Activated T-helper 17 cell treated with anti-CD3 and anti-CD28 coated beads, Interleukin-2, amount 50 U/mL, for 72 hours (primary cell): ENCODE results near the gene RIC1. TPM values are rescaled to one million over a fixed set of nuclear protein-coding genes. Genes with fewer than 3 reads are reported as not detected.
A peak's percentile ranks its signal among the peaks of the same experiment; 100 is the strongest.
"Not testable (repeated sequence)": the region's sequence is repeated elsewhere in the genome, so short reads cannot be mapped to it uniquely, and the experiment has no call there.

Experiments used
- ATAC-seq: fragments of 150-1000 bp; cut with Tn5 transposase; replicated peaks from 2 replicates; pipeline ENCODE4 v1.10.0; 2021; ENCODE audit warnings: mild to moderate bottlenecking, moderate library complexity
- H3K27ac Mint-ChIP-seq: one replicate; pipeline ENCODE4 v1.8.0; 2022; ENCODE audit warnings: mixed read lengths
- H3K27me3 Mint-ChIP-seq: one replicate; pipeline ENCODE4 v1.8.0; 2022; ENCODE audit warnings: mixed read lengths
- H3K36me3 Mint-ChIP-seq: one replicate; pipeline ENCODE4 v1.8.0; 2022; ENCODE audit warnings: low read depth, mild to moderate bottlenecking, mixed read lengths
- H3K4me1 Mint-ChIP-seq: one replicate; pipeline ENCODE4 v1.8.0; 2022; ENCODE audit warnings: mixed read lengths
- H3K4me3 Mint-ChIP-seq: one replicate; pipeline ENCODE4 v1.8.0; 2022; ENCODE audit warnings: mild to moderate bottlenecking, mixed read lengths
- H3K9me3 Mint-ChIP-seq: one replicate; pipeline ENCODE4 v1.8.0; 2022; ENCODE audit warnings: mixed read lengths
- total RNA-seq, 2 donors: library from RNA; stranded (reverse); gene quantifications; one replicate each; pipeline ENCODE4 v1.2.3, GENCODE V29; 2022

The RIC1 gene
- total RNA-seq, 2 donors from 2014 or later: 20.1 to 20.3 TPM

GRCh38 chr9:5789489-5789888 lies 160.6 kb downstream of the RIC1 start:
- peaks cover 33% of the 10 kb centered on the region for H3K4me1 Mint-ChIP-seq
- no peaks in the 10 kb centered on the region for H3K9me3 Mint-ChIP-seq

DNA sequence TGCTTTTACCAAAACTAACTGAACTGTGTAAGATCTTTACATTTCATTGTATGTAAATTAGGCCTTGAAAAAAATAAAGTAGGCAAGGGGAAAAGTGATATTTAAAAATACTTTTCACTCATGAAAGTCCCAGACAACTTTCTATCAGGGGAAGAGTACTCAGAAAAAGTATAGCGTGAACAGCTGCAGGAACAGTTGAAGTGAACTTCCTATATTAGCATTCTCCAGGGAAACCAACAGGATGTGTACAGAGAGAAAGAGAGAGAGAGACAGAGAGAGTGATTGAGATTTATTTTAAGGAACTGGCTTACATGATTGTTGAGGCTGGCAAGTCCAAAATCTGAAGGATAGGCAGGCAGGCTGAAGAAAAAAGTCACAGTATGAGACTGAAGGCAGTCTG lies 162.0 kb downstream of the RIC1 start:
- Mint-ChIP-seq H3K4me3 (no peak overlapping the region), H3K4me1 (peaks cover 37% of the 10 kb centered on the region), H3K27ac (peak overlapping the region; percentile 39), H3K27me3 (no peaks in the 10 kb centered on the region), H3K36me3 (peaks cover 81% of the 10 kb centered on the region), H3K9me3 (no peaks in the 10 kb centered on the region)
- no peak for ATAC-seq

More at GRCh38 chr9:5789489-5789888, 160.6 kb downstream of the RIC1 start:
- no peak overlapping the region for H3K27ac Mint-ChIP-seq
- no peak overlapping the region for H3K4me3 Mint-ChIP-seq
- H3K27me3 Mint-ChIP-seq: no peaks in the 10 kb centered on the region
- ATAC-seq: no peak
- peaks cover 83% of the 10 kb centered on the region for H3K36me3 Mint-ChIP-seq

GRCh38 chr9:5791870-5792269 lies 163.0 kb downstream of the RIC1 start:
- Mint-ChIP-seq H3K4me3 (no peak overlapping the region), H3K4me1 (peaks cover 43% of the 10 kb centered on the region), H3K27ac (no peak overlapping the region)

DNA sequence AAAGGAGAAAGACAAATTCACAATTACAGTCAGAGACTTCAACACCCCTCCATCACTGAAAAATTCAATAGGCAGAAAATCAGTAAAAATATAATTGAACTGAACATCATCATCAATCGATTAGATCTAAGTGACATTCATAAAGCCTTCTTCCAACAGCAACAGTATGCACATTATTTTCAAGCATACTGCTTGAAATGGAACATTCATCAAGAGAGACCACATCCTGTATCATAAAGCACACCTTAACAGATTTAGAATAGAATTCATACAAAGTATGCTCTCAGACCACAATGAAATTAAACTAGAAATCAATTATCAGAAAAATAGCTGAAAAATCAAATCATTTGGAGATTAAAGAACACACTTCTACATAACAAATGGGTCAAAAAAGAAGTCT lies 164.9 kb downstream of the RIC1 start:
- no peaks in the 10 kb centered on the region for H3K9me3 Mint-ChIP-seq
- peak overlapping the region; percentile 13 for H3K4me3 Mint-ChIP-seq
- H3K27me3 Mint-ChIP-seq: no peaks in the 10 kb centered on the region
- peaks cover 80% of the 10 kb centered on the region for H3K36me3 Mint-ChIP-seq
- peaks cover 38% of the 10 kb centered on the region for H3K4me1 Mint-ChIP-seq
- ATAC-seq: peak; percentile 35
- peak overlapping the region; percentile 42 for H3K27ac Mint-ChIP-seq

More at GRCh38 chr9:5791870-5792269, 163.0 kb downstream of the RIC1 start:
- Mint-ChIP-seq H3K36me3 (peaks cover 81% of the 10 kb centered on the region), H3K27me3 (no peaks in the 10 kb centered on the region), H3K9me3 (no peaks in the 10 kb centered on the region)
- peak; percentile 40 for ATAC-seq

DNA sequence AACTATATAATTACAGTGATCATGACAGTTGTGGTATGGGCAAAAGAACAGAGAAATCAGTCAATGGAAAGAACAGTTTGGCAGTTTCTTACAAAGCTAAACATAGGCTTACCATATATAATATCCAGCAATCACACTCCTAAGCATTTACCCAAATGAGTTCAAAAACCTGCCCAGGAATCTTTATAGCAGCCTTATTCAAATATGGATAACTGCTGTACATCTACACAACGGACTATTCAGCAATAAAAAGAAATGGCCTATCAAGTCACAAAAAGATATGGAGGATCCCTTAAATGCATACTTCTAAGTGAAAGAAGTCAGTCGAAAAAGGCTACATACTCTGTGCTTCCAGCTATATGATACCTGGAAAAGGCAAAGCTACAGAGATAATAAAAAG lies 167.4 kb downstream of the RIC1 start:
- H3K4me1 Mint-ChIP-seq: peaks cover 41% of the 10 kb centered on the region
- no peak overlapping the region for H3K4me3 Mint-ChIP-seq

DNA sequence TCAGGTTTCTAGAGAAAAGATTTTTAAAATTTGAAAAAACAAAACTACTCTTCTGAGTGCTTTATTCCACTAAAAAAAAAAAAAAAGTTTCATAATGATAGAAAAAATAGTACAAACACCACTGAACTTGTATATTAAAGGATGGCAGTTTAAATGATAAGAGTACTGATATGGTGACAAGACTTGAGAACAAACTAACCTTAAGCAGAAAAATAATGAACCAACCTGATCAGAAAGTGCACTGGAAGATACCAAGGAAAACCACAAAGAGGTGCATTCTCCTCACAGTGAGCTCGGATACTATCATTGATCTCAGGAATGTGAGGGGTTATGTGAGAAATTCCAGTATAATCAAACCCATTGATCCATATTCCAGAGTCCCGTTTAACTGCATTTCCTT lies 169.7 kb downstream of the RIC1 start:
- peaks cover 41% of the 10 kb centered on the region for H3K36me3 Mint-ChIP-seq
- H3K9me3 Mint-ChIP-seq: no peaks in the 10 kb centered on the region
- peak overlapping the region; percentile 73 for H3K27ac Mint-ChIP-seq
- H3K4me1 Mint-ChIP-seq: peaks cover 26% of the 10 kb centered on the region
- ATAC-seq: peak; percentile 55
- H3K27me3 Mint-ChIP-seq: no peaks in the 10 kb centered on the region
- H3K4me3 Mint-ChIP-seq: peak overlapping the region; percentile 50

More for the DNA sequence above, 167.4 kb downstream of the RIC1 start:
- no peak for ATAC-seq
- H3K36me3 Mint-ChIP-seq: peaks cover 57% of the 10 kb centered on the region
- peak overlapping the region; percentile 44 for H3K27ac Mint-ChIP-seq
- H3K27me3 Mint-ChIP-seq: no peaks in the 10 kb centered on the region
- H3K9me3 Mint-ChIP-seq: no peaks in the 10 kb centered on the region

- ATAC-seq: no peak
- H3K36me3 Mint-ChIP-seq: peaks cover 38% of the 10 kb centered on the region
- H3K9me3 Mint-ChIP-seq: no peaks in the 10 kb centered on the region
- peak overlapping the region; percentile 73 for H3K27ac Mint-ChIP-seq
- H3K27me3 Mint-ChIP-seq: no peaks in the 10 kb centered on the region
- peaks cover 19% of the 10 kb centered on the region for H3K4me1 Mint-ChIP-seq
- no peak overlapping the region for H3K4me3 Mint-ChIP-seq
Measured at GRCh38 chr9:5799314-5799713, 170.4 kb downstream of the RIC1 start.

- peak overlapping the region; percentile 63 for H3K27ac Mint-ChIP-seq
- peaks cover 13% of the 10 kb centered on the region for H3K4me1 Mint-ChIP-seq
- not testable (repeated sequence) for ATAC-seq, H3K4me3 Mint-ChIP-seq, H3K9me3 Mint-ChIP-seq, H3K27me3 Mint-ChIP-seq
- peaks cover 42% of the 10 kb centered on the region for H3K36me3 Mint-ChIP-seq
Measured at GRCh38 chr9:5800378-5800777, 171.5 kb downstream of the RIC1 start.

DNA sequence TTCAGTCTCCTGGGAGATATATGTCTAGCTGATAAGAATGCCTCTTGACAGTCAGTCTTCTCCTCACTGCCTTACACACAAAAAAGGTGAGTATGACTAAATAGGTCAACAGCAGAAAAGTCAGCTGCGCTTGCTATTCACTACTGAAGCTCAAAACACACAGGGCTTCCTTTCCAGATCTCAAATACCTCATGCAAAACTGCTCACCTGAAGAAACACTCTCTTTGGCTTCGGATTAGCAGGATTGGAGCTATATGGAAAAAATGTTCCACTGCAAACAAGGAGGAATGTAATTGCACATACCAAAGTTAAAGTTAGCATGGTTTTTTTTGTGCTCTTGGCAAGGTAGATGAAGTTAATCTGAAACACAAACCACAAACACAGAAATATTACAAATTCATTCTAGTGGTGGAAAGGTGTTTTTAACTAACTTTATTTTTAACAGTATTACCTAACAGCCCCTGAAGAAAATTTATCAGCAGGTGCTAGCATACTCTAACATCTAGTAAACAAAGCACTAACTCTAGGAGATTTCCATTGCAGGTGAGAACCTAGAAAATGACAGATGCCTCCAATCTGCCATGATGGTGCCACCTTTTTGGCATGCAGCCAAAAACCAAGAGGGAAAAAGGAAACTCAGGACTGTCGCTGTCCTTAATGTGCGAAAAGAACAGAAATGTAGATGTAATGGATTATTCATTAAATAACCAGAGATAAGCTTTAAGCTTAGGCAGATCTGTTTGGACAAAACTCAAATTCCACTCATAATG lies 172.2 kb downstream of the RIC1 start:
- peak overlapping the region; percentile 63 for H3K27ac Mint-ChIP-seq
- H3K9me3 Mint-ChIP-seq: no peaks in the 10 kb centered on the region
- H3K36me3 Mint-ChIP-seq: peaks cover 42% of the 10 kb centered on the region
- peak; percentile 73 for ATAC-seq
- peaks cover 13% of the 10 kb centered on the region for H3K4me1 Mint-ChIP-seq
- peak overlapping the region; percentile 15 for H3K4me3 Mint-ChIP-seq
- no peaks in the 10 kb centered on the region for H3K27me3 Mint-ChIP-seq

GRCh38 chr9:5801739-5802113 lies 172.8 kb downstream of the RIC1 start:
- H3K4me3 Mint-ChIP-seq: no peak overlapping the region
- H3K27me3 Mint-ChIP-seq: no peaks in the 10 kb centered on the region
- no peaks in the 10 kb centered on the region for H3K9me3 Mint-ChIP-seq
- no peak for ATAC-seq
- peak overlapping the region; percentile 63 for H3K27ac Mint-ChIP-seq
- peaks cover 40% of the 10 kb centered on the region for H3K36me3 Mint-ChIP-seq
- H3K4me1 Mint-ChIP-seq: peaks cover 7% of the 10 kb centered on the region

DNA sequence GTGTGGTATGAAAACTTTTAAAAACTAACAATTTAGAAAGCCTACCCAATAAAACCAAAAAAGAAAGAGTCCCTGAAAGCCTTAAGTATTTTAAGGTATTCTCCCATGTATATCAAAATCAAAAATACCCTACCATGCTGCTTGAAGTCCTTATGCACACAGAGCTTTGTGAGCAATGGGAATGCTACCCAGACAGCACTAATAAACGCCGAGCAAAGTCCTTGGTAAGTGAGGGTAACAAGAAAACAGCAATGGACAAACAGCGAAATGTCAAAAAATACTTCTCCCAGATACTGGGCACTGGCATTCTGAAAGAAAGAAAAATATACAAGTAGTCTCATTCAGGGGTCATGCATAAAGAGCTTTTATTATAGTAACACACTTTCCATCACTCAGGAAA lies 176.6 kb downstream of the RIC1 start:
- no peaks in the 10 kb centered on the region for H3K27me3 Mint-ChIP-seq
- no peaks in the 10 kb centered on the region for H3K4me1 Mint-ChIP-seq
- no peak overlapping the region for H3K27ac Mint-ChIP-seq
- ATAC-seq: no peak
- H3K4me3 Mint-ChIP-seq: no peak overlapping the region
- H3K36me3 Mint-ChIP-seq: peaks cover 52% of the 10 kb centered on the region
- no peaks in the 10 kb centered on the region for H3K9me3 Mint-ChIP-seq

DNA sequence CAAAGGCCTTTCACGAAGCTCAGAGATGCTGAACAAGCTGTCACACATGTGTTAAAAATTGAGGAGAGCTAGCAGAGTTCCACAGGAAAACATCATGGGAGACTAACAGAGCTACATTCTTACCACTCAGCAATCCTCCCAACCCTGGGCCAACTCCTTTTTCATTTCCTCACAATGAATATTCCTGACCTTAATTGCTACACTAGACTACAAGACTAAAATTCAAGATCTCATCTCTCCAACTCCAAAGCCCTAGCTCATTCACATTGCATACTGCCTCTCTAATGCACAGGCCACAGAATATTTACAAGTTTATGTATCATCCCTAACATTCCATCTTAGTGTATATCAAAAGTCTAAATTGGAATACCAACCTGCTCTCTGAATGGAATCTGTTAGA lies 182.8 kb downstream of the RIC1 start:
- Mint-ChIP-seq H3K27me3 (no peaks in the 10 kb centered on the region), H3K4me1 (no peaks in the 10 kb centered on the region), H3K27ac (peak overlapping the region; percentile 10), H3K36me3 (peaks cover 73% of the 10 kb centered on the region), H3K9me3 (no peaks in the 10 kb centered on the region), H3K4me3 (no peak overlapping the region)
- no peak for ATAC-seq

- H3K27ac Mint-ChIP-seq: no peak overlapping the region
- ATAC-seq: no peak
- no peak overlapping the region for H3K4me3 Mint-ChIP-seq
- no peaks in the 10 kb centered on the region for H3K4me1 Mint-ChIP-seq
- no peaks in the 10 kb centered on the region for H3K9me3 Mint-ChIP-seq
- peaks cover 70% of the 10 kb centered on the region for H3K36me3 Mint-ChIP-seq
- no peaks in the 10 kb centered on the region for H3K27me3 Mint-ChIP-seq
Measured at GRCh38 chr9:5813824-5814223, 184.9 kb downstream of the RIC1 start.

DNA sequence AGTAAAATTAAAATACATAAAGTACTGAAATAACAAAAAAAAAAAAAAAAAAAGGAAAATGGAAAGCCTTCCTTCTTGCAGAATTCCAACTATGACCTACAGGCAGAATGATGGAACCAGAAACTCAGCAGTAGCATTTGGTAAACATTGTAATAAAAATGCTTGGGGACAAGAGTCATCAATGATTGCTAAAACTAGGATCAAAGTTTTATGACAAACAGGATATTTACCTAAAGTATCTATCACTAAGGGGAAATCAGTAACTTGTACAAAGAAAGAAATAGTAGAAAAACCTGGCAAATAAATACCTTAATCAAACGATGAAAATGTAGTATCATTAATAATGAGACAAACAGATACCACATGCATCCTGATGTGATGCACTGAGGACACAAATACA lies 186.6 kb downstream of the RIC1 start:
- H3K4me1 Mint-ChIP-seq: peaks cover 2% of the 10 kb centered on the region
- no peaks in the 10 kb centered on the region for H3K9me3 Mint-ChIP-seq
- no peak for ATAC-seq
- H3K27me3 Mint-ChIP-seq: no peaks in the 10 kb centered on the region
- peaks cover 70% of the 10 kb centered on the region for H3K36me3 Mint-ChIP-seq
- H3K4me3 Mint-ChIP-seq: no peak overlapping the region
- no peak overlapping the region for H3K27ac Mint-ChIP-seq

- no peak overlapping the region for H3K4me3 Mint-ChIP-seq
- H3K36me3 Mint-ChIP-seq: peaks cover 63% of the 10 kb centered on the region
- no peaks in the 10 kb centered on the region for H3K27me3 Mint-ChIP-seq
- H3K4me1 Mint-ChIP-seq: peaks cover 5% of the 10 kb centered on the region
- H3K27ac Mint-ChIP-seq: no peak overlapping the region
- H3K9me3 Mint-ChIP-seq: no peaks in the 10 kb centered on the region
- no peak for ATAC-seq
Measured at GRCh38 chr9:5817862-5818261, 189.0 kb downstream of the RIC1 start.
